HG02623 (cell line): ENCODE results near the gene LCTL.
"Not testable (repeated sequence)": the region's sequence is repeated elsewhere in the genome, so short reads cannot be mapped to it uniquely, and the experiment has no call there.

Experiments
- ATAC-seq: cut with Tn5 transposase; IDR thresholded peaks from one replicate; pipeline ENCODE4 v1.9.1; 2021; ENCODE audit warnings: moderate library complexity; ENCODE audit not compliant: unreplicated experiment

The LCTL gene

GRCh38 chr15:66503041-66503648 lies 62.7 kb downstream of the LCTL start:
- ATAC-seq, result not testable (repeated sequence)

GRCh38 chr15:66502491-66502890 lies 63.3 kb downstream of the LCTL start:
- no peak for ATAC-seq

- not testable (repeated sequence) for ATAC-seq
Observed at GRCh38 chr15:66500346-66500745, 65.5 kb downstream of the LCTL start.

GRCh38 chr15:66498501-66499386 lies 67.1 kb downstream of the LCTL start:
- no peak for ATAC-seq
